Stimulated activated CD4-positive, alpha-beta T cell treated with anti-CD3 and anti-CD28 coated beads, TNF-alpha, amount 100 ng/mL, for 24 hours (primary cell): ENCODE results near the gene KCNE3.

Experiments used
- DNase-seq, 3 experiments: peaks; one replicate each; pipeline ENCODE4 v3.0.0-alpha.2; 2020; ENCODE audit warnings: low read depth in 3 of 3

The KCNE3 gene

DNA sequence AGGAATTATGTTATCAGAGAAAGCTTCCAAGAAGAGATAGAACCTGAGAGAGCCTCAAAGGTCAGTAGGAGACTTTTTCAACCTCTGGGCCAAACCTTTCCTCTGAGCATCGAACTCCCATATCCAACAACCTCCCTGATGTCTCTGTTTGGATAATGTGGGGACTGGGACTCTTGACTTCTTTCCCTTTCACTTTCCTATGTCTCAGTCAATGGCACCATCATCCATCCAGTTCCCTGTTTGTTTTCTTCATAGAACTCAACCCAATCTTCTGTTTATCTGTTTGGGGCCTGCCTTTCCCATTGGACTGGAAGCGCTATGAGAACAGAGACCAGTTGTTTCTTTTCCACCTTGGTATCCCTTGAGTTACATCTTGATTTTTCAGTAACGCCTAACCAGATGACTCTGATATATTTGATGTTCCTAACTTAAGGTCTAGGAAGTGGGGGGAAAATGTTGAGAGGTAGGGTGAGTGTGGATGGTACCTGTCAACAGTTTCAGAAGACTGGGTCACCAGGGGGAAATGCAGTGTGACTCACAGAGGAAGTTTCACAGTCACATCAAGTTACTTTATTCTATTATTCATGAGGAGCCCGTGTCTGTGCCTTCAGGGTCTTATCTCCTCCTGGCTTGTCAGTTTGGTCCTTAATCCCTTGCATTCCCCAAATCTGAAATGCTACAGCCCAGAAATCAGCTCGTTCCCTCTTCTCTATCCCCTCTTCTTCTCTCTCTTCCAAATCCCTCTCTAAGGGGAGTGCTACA, 4.5 kb upstream of the KCNE3 start:
- no peak for DNase-seq

DNA sequence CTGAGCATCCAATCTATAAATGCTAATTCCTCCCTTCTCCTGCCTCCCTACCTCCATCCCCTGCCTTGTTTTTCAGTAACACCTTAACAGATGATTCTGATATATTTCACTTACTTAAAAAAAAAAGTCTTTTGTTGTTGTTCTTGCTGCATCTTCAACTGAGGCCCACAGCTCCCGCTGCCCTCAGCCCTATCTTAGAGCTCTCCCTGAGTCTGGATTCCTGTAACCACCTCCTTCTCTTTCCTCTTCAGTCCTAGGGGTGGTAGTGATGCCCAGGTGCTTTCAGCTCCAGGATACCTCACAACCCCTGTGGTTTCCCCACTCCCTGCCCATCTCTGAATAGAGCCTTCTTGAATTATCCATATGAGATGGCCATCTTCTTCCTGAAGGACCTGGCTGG, 3.7 kb upstream of the KCNE3 start:
- DNase-seq: no peak

GRCh38 chr11:74470526-74470925, 3.2 kb upstream of the KCNE3 start:
- DNase-seq: no peak

- DNase-seq: no peak
Observed at GRCh38 chr11:74468936-74469335, 1.6 kb upstream of the KCNE3 start.

DNA sequence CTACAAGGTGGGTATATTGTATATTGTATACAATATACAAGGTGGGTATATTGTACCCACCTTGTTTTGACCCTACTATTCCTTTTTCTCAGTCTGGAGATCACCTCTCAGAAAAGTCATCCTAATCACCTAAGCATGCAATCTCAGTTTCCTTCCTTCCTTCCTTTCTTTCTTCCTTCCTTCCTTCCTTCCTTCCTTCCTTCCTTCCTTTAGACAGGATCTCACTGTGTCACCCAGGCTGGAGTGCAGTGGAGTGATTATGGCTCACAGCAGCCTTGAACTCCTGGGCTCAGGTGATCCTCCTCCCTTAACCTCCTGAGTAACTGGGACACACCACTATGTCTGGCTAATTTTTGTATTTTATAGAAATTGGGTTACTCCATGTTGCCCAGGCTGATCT, 1.2 kb upstream of the KCNE3 start:
- no peak for DNase-seq

- no peak for DNase-seq
Observed at GRCh38 chr11:74468058-74468457, 709 bp upstream of the KCNE3 start.

DNA sequence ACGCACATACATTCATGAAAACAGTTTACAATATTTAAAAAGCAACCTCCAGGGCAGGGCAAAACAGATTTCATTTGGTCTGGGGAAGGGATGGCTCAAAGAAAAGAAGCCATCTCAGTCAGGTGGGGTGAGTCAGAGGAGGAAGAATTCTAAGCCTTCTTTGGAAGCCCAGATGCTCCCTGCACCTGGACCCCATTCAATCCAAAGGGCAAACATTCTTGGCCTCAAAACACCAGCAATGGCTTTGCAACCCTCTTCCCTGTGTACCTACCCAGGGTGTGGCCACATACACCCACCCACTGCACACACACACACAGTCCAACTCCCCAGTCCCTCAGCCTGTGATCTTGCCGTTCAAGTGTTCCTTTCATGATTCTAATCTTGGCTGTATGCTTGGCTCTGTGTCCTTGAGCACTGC, 2.0 kb downstream of the KCNE3 start:
- DNase-seq: no peak

DNA sequence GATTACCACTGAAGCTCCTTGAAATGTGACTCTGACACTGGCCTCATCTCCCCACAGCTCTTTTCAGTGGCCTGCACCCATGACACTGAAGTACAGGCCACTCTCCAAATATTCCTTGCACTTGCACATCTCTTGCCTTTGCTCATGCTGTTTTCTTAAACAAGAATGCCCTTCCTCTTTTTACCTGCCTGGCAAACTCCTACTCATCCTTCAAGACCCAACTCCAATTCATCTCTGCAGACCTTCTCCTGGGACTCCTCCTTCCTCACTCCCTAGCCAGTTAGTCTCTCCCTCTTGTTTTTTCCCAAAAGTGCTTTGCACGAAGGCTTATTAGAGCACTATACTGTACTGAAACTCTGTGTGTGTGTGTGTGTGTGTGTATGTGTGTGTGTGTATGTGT, 2.6 kb downstream of the KCNE3 start:
- no peak for DNase-seq

GRCh38 chr11:74463216-74463615, 4.1 kb downstream of the KCNE3 start:
- no peak for DNase-seq

DNA sequence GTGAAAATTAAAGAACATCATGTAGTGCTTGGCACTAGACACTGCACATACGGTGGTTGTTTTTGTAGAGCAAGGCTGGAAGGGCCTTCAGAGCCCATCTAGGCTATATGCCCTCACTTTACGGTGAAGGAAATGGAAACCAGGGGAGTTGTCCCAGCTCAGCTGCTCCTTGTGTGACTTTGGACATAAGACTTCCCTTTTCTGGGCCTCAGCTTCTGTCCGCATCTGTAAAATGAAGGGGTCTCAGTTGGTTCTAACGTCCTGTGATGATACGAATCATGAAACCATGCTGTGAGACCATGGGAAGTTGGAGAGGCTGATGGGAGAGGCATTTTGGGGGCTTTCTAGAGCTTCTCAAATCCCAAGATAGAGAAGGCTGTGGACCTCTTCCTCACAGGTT, 4.7 kb downstream of the KCNE3 start:
- no peak for DNase-seq

DNA sequence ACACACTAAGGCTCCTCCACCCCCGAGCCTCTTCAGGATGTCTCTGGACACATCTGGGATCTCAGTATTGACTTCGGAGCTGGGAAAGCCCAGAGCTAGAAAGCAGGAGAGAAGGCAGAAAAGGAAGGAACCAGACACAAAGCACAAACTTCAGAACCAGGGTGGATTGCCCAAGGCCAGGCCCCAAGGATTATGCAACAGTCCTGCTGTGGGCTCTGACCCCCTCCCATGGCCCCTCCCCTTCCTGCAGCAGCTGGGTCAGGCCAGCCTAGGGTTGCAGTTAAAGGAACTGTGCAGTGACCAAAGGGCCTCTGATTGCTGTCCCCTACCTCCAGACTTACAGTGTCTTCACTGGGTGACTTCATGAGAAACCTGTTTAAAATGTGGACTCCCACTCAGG, 5.3 kb downstream of the KCNE3 start:
- no peak for DNase-seq

DNA sequence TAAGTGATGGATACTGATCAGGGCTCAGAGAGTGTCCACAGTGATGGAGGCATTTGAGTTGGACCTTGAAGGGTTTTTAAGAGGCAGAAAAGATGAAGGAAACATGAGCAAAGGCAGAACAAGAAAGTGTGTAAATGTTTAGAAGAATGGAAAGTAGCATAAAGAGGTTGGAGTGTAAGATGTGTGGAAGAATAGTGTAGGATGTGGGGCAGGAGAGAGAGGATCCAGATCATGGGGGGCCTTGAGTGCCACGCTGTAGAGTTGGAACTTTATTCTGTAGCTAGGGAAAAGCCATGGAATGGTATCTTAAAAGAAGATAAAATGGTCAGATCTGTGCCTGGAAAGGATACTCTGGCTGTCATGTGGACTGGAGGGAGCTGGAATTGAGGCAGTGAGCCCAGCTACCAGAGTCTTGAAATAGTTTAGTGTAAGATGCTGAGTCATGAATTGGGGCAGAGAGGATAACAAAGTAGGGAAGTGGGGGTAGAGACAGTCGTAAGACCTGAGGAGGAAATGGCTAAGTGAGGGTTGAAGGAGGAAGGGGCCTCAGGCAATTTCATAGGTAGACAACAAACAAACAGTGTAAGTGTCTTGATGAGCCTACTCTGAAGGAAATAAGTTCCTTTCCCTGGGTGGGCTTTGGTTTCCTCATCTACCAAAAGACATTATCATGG, 6.7 kb downstream of the KCNE3 start:
- no peak for DNase-seq

DNA sequence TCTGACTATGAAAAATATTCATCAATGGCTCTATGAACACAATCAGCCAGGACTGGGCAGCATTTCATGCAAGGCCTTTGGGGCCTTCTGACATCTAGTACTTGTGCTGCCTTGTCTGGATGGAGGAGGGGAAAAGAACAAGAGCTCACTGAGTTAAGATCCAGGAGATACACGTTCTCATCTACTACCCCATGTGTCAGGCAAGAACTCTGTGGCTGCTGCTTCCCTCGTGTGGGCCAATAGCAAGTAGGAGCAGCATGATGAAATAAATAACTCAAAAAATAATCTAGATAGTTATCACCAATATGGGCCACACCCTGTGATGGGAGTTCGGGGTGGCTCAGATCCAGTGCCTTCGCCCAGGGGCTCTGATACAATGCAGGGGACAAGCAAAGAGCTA, 7.3 kb downstream of the KCNE3 start:
- no peak for DNase-seq

DNA sequence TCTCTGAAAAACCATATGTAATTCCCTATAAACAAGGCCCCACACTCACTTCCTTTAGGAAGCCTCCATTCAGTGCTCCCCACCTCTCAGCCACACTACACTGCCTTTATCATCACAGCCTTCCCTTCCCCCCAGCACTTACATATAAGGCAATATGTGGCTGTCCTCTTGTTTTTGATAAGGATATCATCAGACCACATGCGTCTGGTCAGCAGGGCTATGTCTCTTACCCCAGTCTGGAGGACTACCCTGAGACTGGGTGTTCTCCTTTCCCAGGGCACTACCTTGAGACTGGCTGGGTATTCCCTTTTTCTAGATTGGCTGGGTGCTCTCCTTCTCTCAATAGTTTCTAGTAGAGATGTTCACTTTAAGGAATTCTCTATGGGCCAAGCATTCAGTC, 7.8 kb downstream of the KCNE3 start:
- no peak for DNase-seq

GRCh38 chr11:74457356-74457755, 10.0 kb downstream of the KCNE3 start:
- no peak for DNase-seq

DNA sequence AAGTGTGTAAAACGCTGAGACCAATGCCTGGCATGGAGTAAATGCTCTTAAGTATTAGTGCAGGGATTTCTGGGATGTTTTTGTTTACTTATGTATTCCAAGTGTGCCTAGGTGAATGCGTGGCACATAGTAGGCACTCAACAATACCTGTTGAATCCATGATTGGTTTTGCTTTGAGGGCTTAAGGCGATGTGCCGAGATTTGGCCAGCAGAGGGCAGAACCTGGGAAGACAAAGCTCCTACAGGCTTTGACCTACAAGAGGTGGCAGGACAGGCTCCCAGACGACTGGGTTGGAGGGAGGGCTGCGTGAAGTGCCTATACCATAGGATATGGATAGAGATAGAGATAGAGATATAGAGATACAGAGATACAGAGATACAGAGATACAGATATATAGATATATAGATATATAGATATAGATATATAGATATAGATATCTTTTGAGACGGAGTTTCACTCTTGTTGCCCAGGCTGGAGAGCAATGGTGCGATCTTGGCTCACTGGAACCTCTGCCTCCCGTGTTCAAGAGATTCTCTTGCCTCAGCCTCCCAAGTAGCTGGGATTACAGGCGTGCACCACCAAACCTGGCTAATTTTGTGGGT, 13.9 kb downstream of the KCNE3 start:
- peak; percentile 25 to 65 (median 46) for DNase-seq

DNA sequence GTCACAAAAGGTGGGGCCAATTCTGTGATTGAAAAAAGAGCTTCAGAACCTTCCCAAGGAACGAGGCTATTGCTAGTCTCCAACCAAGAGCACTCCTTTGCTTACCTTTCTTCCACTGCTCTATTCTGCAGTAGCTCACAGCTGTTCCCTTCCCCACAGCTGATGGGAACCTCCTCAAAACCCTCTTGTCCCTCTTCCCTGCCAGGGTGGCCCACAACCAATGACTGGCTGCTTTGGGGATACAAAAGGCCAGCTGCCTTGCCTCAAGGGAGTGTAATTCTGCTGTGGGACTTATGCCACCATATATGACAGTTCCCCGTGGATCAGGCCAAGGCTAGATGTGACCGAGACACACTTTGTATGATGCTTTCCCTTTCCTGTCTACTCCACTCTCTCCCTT, 15.0 kb downstream of the KCNE3 start:
- DNase-seq: no peak

GRCh38 chr11:74450318-74450717, 17.0 kb downstream of the KCNE3 start:
- no peak for DNase-seq

DNA sequence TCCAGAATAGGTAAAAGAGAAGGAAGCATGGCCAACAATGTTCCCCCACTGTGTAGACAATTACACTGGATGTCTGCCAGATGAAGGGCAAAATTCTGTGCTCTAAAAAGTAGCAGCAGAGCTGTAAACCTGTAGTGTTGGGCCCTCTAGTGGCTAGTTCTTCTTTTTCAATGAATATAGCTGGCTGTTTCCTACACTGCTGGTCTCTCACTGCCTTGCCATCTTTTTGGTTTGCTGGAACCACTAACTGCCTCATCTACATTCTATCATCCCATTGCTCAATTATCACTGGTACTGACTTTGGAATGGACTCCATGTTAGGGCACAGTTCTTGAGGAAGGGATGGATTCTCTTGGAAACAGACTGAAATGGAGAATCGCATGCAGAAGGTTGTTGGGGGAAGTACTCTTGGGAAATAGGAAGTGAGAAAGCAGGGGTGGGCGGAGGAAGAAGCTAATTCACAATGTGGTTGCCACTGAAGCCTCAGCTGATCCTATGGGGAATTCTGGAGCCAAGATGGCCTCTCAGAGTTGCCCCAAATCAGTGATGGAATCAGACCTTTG, 17.9 kb downstream of the KCNE3 start:
- DNase-seq: peak; percentile 5 to 22 (median 6)

- DNase-seq: no peak
Observed at GRCh38 chr11:74447720-74448119, 19.6 kb downstream of the KCNE3 start.

- DNase-seq: no peak
Observed at GRCh38 chr11:74446532-74446938, 20.8 kb downstream of the KCNE3 start.

GRCh38 chr11:74444173-74444826, 23.0 kb downstream of the KCNE3 start:
- no peak for DNase-seq
